Upper lobe of right lung (tissue), 1 donor: Measurements from ENCODE around the gene S100A7A. TPM values are rescaled to one million over a fixed set of nuclear protein-coding genes. Genes with fewer than 3 reads are reported as not detected.

ENCODE experiments used
- ATAC-seq: fragments of 200-7000 bp; cut with Tn5 transposase; one replicate; pipeline ENCODE4 v1.9.1; 2020; ENCODE audit warnings: mild to moderate bottlenecking, moderate library complexity
- DNase-seq: peaks from one replicate; pipeline ENCODE4 v3.0.0-alpha.2; 2020
- H3K27ac ChIP-seq: fragments of 200-600 bp; one replicate; pipeline ENCODE4 v1.8.0; 2022
- H3K27me3 ChIP-seq: fragments of 200-600 bp; one replicate; pipeline ENCODE4 v1.8.0; 2022; ENCODE audit warnings: mild to moderate bottlenecking
- H3K36me3 ChIP-seq: fragments of 200-600 bp; one replicate; pipeline ENCODE4 v1.8.0; 2022
- H3K4me1 ChIP-seq: fragments of 200-600 bp; one replicate; pipeline ENCODE4 v1.8.0; 2022
- H3K4me3 ChIP-seq: fragments of 200-600 bp; one replicate; pipeline ENCODE4 v1.8.0; 2022; ENCODE audit warnings: mild to moderate bottlenecking
- H3K9me3 ChIP-seq: fragments of 200-600 bp; one replicate; pipeline ENCODE4 v1.8.0; 2022
- intact Hi-C: fragments of 100-400 bp; cut with DNase I; formaldehyde crosslinking; loops from one replicate; pipeline ENCODE4 v1.11.0; 2022
- total RNA-seq: library from RNA; stranded (reverse); fragmentation: NEBNext Ultra II Directional; extraction: Animal tissue kit (Norgen Biotek cat#: 25700); gene quantifications from one replicate; pipeline ENCODE4 v1.2.1, GENCODE V29; 2021
- TF ChIP-seq, protein P1 (sequence below): fragments of 200-600 bp; IDR thresholded peaks from one replicate; pipeline ENCODE4 v1.8.0; 2022; ENCODE audit warnings: antibody characterized with exemption
- donor health status: DM: no; HTN: yes; CAD: no; lungs with severe emphysema.

S100A7A gene
- total RNA-seq, 1 donor from 2014 or later: not detected

DNA sequence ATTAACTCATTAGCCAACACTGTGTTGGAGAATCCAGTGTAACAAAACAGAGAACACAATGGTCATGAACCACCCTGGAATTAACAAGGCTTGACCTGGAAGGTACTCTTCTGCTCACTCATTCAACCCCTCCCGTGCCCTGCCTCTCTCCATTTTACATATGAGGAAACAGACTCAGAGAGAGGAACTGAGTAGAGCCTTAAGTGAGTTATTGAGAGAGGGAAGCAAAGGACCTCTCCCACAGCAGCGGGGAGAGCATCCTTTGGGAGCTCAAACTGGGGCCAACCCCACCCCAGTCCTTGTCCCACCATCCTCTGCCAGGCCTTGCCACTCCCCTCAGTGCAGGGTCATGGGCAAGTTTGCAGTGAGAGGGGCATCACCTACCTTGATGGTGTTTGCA, 42.2 kb upstream of the S100A7A start:
- peak; percentile 74 for ATAC-seq
- intact Hi-C loops: no loop called here
- DNase-seq: no peak
- TF ChIP-seq, protein P1, sequence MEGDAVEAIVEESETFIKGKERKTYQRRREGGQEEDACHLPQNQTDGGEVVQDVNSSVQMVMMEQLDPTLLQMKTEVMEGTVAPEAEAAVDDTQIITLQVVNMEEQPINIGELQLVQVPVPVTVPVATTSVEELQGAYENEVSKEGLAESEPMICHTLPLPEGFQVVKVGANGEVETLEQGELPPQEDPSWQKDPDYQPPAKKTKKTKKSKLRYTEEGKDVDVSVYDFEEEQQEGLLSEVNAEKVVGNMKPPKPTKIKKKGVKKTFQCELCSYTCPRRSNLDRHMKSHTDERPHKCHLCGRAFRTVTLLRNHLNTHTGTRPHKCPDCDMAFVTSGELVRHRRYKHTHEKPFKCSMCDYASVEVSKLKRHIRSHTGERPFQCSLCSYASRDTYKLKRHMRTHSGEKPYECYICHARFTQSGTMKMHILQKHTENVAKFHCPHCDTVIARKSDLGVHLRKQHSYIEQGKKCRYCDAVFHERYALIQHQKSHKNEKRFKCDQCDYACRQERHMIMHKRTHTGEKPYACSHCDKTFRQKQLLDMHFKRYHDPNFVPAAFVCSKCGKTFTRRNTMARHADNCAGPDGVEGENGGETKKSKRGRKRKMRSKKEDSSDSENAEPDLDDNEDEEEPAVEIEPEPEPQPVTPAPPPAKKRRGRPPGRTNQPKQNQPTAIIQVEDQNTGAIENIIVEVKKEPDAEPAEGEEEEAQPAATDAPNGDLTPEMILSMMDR: no peak
- Histone ChIP-seq H3K4me1 (no peaks in the 10 kb centered on the region), H3K36me3 (no peaks in the 10 kb centered on the region), H3K27me3 (no peaks in the 10 kb centered on the region), H3K9me3 (no peaks in the 10 kb centered on the region), H3K4me3 (no peak overlapping the region), H3K27ac (no peak overlapping the region)

DNA sequence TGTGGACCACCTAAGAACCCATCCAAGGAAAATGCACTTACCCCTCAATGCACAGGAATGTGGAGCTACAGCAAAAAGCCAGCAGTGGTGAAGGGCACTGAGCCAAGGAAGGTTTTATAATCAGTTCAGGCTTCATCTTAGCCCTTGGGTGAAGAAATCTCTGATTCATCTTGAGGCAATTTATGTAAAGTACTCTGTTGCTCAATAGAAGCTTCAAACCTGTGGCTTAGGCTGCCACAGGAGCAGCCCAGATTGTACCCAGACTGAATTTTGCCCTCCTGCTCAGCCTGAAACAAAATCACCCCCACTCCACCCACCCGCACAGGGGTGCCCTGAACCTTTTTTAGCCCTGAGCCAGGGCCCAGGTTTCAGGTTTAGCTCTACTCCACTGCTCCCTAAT, 40.8 kb upstream of the S100A7A start, which contains the start of gene S100A12:
Gene S100A12 (minus strand): TSS at position 111 of the 400 bp plus-strand sequence. CDS start 1,029 bp downstream, outside the sequence.
- DNase-seq: no peak
- H3K27ac ChIP-seq: no peak within 1 kb of the TSS
- no peaks in the 10 kb centered on the region for H3K27me3 ChIP-seq
- no peaks in the 10 kb centered on the region for H3K9me3 ChIP-seq
- no peaks in the 10 kb centered on the region for H3K36me3 ChIP-seq
- TF ChIP-seq, protein P1: no peak
- ATAC-seq: peak; percentile 87
- intact Hi-C loops: no loop called here
- H3K4me3 ChIP-seq: no peak within 1 kb of the TSS
- H3K4me1 ChIP-seq: no peaks in the 10 kb centered on the region

DNA sequence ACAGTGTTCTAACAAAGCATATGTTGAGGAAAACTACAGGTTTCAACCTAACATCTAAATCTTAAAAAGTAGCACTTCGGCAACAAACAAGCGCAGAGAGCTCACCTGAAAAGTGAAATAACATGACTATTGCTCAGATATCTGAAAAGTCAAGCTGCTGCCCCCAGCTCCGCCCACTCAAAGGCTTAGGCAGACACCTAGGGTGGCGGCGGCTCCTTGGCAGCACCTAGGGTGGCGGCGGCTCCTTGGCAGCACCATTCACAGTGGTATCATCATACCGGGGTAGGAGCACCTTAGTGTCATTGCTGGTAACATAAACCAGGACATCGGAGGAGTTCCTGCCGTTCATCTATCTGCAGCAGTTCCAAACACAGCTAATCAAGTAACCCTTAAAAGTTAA, 36.7 kb upstream of the S100A7A start:
- intact Hi-C loops: no loop called here
- H3K9me3 ChIP-seq: no peaks in the 10 kb centered on the region
- no peak overlapping the region for H3K27ac ChIP-seq
- DNase-seq (no peak), ATAC-seq (no peak)
- H3K36me3 ChIP-seq: no peaks in the 10 kb centered on the region
- no peaks in the 10 kb centered on the region for H3K4me1 ChIP-seq
- H3K4me3 ChIP-seq: no peak overlapping the region
- no peaks in the 10 kb centered on the region for H3K27me3 ChIP-seq
- TF ChIP-seq, protein P1: no peak

DNA sequence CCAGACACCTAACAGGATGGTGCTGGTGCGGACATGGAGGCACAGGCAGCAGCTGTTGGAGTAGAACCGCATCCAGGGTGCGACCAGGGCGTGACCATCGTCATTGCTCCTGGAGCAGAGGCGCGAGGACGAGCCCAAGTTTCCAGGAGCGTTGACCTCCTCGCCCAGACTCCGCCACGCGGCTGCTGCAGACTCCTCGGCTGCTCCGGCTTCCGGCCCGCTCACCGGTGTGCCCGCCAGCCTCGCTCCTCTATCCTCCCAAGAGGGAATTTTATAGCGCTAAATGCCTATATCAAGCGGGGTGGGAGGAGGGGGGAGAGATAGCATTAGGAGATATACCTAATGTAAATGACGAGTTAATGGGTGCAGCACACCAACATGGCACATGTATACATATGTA, 35.6 kb upstream of the S100A7A start:
- H3K36me3 ChIP-seq: no peaks in the 10 kb centered on the region
- H3K27ac ChIP-seq: no peak overlapping the region
- H3K9me3 ChIP-seq: no peaks in the 10 kb centered on the region
- peaks cover 8% of the 10 kb centered on the region for H3K4me1 ChIP-seq
- DNase-seq (no peak), ATAC-seq (no peak)
- no peaks in the 10 kb centered on the region for H3K27me3 ChIP-seq
- intact Hi-C loops: no loop called here
- H3K4me3 ChIP-seq: no peak overlapping the region
- TF ChIP-seq, protein P1: no peak

DNA sequence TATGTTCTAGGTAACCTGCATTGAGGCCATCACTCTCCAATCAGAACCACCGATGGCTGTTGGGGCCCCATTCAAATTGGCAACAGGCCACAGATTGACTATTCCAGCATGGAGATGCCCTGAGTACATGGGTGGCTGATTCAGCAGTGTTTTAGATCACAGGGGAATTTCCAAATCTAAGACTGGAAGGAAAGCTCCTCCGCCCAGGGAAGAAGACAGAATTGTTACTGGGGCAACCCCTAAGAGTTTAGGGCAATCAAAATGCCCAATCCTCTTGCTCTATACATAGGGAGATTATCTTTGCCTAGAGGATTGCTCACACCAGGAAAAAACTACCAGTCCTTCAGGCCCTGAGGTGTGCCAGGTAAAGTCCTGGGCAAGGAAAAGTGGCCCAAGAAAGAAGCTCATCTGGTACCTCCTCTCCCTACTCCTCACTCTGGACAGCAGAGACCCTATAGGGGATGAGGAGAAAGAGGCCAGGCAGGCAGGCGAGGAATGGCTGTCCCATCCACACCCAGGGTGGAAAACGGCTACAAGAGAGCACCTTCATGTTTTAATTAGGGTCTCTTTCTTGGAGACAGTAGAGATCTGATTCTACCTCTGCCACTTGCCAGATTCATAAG, 31.3 kb upstream of the S100A7A start:
- DNase-seq (no peak), ATAC-seq (no peak)
- H3K9me3 ChIP-seq: no peaks in the 10 kb centered on the region
- no peaks in the 10 kb centered on the region for H3K36me3 ChIP-seq
- no peaks in the 10 kb centered on the region for H3K27me3 ChIP-seq
- no peak overlapping the region for H3K4me3 ChIP-seq
- intact Hi-C loops: no loop called here
- TF ChIP-seq, protein P1: no peak
- no peak overlapping the region for H3K27ac ChIP-seq
- peaks cover 8% of the 10 kb centered on the region for H3K4me1 ChIP-seq

DNA sequence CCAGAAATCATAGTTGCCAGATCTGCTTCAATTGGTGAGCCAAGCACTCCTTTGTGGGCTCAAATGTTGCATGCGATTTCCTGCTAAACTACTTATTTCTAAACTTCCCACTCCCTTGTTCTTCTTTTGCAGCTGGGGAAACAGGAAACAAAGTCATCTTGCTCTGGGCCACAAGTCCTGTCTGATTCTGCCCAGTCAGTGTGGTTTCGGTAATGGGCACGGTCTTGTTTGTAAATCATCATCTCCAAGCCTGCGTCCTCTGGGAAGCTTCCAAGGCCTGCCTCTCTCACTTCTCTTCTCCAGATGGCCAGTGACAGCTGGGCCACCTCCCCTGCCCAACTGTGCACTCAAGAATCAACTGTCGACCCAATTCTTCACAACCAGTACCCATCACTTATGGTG, 29.8 kb upstream of the S100A7A start:
- Histone ChIP-seq H3K4me3 (no peak overlapping the region), H3K27me3 (no peaks in the 10 kb centered on the region), H3K4me1 (peaks cover 8% of the 10 kb centered on the region), H3K36me3 (no peaks in the 10 kb centered on the region), H3K27ac (no peak overlapping the region), H3K9me3 (no peaks in the 10 kb centered on the region)
- ATAC-seq: peak; percentile 84
- TF ChIP-seq, protein P1: no peak
- intact Hi-C loops: no loop called here
- no peak for DNase-seq
